ENCODE measurements around the gene ELK3.
A peak's percentile ranks its signal among the peaks of the same experiment; 100 is the strongest.

The ELK3 gene

GRCh38 chr12:96194971-96195844 lies 1.0 kb downstream of the ELK3 start:
- no peak for TF ChIP-seq CTCF (conservative IDR thresholded peaks at IDR 0.05; ENCODE audit: low read depth, low read length)
- DNase-seq (ENCODE audit: low read depth): peak; percentile 88
- peak overlapping the region; percentile 96 for H3K4me3 ChIP-seq (ENCODE audit: low read depth, low read length)

- peak; percentile 53 for DNase-seq (ENCODE audit: low read depth)
- TF ChIP-seq CTCF (conservative IDR thresholded peaks at IDR 0.05; ENCODE audit: low read depth, low read length): no peak
- H3K4me3 ChIP-seq (ENCODE audit: low read depth, low read length): peak overlapping the region; percentile 96
Measured at GRCh38 chr12:96195845-96196451, 1.8 kb downstream of the ELK3 start.

GRCh38 chr12:96196781-96197180 lies 2.6 kb downstream of the ELK3 start:
- TF ChIP-seq CTCF (conservative IDR thresholded peaks at IDR 0.05; ENCODE audit: low read depth, low read length): no peak
- peak; percentile 29 for DNase-seq (ENCODE audit: low read depth)
- H3K4me3 ChIP-seq (ENCODE audit: low read depth, low read length): peak overlapping the region; percentile 96

GRCh38 chr12:96197503-96198272 lies 3.5 kb downstream of the ELK3 start:
- H3K4me3 ChIP-seq (ENCODE audit: low read depth, low read length): no peak overlapping the region
- DNase-seq (ENCODE audit: low read depth): peak; percentile 90
- no peak for TF ChIP-seq CTCF (conservative IDR thresholded peaks at IDR 0.05; ENCODE audit: low read depth, low read length)

- H3K4me3 ChIP-seq (ENCODE audit: low read depth, low read length): no peak overlapping the region
- TF ChIP-seq CTCF (conservative IDR thresholded peaks at IDR 0.05; ENCODE audit: low read depth, low read length): no peak
- peak; percentile 94 for DNase-seq (ENCODE audit: low read depth)
Measured at GRCh38 chr12:96198965-96199364, 4.8 kb downstream of the ELK3 start.

GRCh38 chr12:96199464-96199863 lies 5.3 kb downstream of the ELK3 start:
- no peak overlapping the region for H3K4me3 ChIP-seq (ENCODE audit: low read depth, low read length)
- no peak for DNase-seq (ENCODE audit: low read depth)
- no peak for TF ChIP-seq CTCF (conservative IDR thresholded peaks at IDR 0.05; ENCODE audit: low read depth, low read length)
